Lower leg skin (tissue), 4 donors: ENCODE results near the gene SPINDOC. TPM values are rescaled to one million over a fixed set of nuclear protein-coding genes. Genes with fewer than 3 reads are reported as not detected.

Experiments
- DNase-seq, 2 donors: peaks; one replicate each; pipeline ENCODE4 v3.0.0-alpha.2; 2019; ENCODE audit warnings: low spot score in 2 of 2
- H3K4me3 ChIP-seq: fragments of 200-600 bp; sonication (generic); 2 replicates; pipeline ENCODE4 v1.5.1; 2017; ENCODE audit warnings: mild to moderate bottlenecking, low read depth; ENCODE audit not compliant: poor library complexity, severe bottlenecking
- POLR2A ChIP-seq, 2 donors: fragments of 450-650 bp; IDR thresholded peaks; one replicate each; pipeline ENCODE4 v1.6.1; 2016 to 2017; ENCODE audit warnings: antibody characterized with exemption in 2 of 2, mild to moderate bottlenecking in 1 of 2, moderate library complexity in 1 of 2
- WGBS, 2 donors: methylation state at CpG; one replicate each; pipeline ENCODE4 v1.1.5; 2018; 5-methylcytosine and 5-hydroxymethylcytosine counted together
- intact Hi-C: fragments of 100-400 bp; cut with DNase I; formaldehyde crosslinking; loops from one replicate; pipeline ENCODE4 v1.15.0; 2023; ENCODE audit warnings: low total_unique reads
- total RNA-seq, 4 donors: library from RNA; depleted of rRNA; stranded (reverse); fragments of >200 nt; gene quantifications; one replicate each; pipeline ENCODE4 v1.1.0, GENCODE V29; 2016
- TF ChIP-seq, protein P1 (sequence below), 3 donors: fragments of 450-650 bp; IDR thresholded peaks; one replicate each; pipeline ENCODE4 v1.5.1; 2016; ENCODE audit warnings: antibody characterized with exemption in 3 of 3, mild to moderate bottlenecking in 3 of 3, moderate library complexity in 2 of 3

Gene SPINDOC
- total RNA-seq, 4 donors from 2014 or later = 5.1 to 8.3 (median 6.0) TPM

DNA sequence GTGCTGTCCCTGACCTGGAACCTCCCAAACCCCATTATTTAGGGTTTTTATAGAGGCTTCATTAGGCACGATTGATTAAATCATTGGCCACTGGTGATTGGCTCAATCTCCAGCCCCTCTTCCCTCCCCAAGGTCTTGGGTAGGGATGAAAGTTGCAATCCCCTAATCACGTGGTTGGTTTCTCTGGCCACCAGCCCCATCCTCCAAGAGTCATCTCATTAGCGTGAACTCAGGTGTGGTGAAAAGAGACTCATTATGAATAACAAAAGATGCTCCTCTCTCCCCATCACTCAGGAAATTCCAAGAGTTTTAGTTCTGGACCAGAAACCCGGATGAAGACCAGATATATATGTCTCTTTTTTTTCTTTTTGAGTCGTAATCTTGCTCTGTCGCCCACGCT lies 18.1 kb downstream of the SPINDOC start:
- H3K4me3 ChIP-seq = no peak overlapping the region

DNA sequence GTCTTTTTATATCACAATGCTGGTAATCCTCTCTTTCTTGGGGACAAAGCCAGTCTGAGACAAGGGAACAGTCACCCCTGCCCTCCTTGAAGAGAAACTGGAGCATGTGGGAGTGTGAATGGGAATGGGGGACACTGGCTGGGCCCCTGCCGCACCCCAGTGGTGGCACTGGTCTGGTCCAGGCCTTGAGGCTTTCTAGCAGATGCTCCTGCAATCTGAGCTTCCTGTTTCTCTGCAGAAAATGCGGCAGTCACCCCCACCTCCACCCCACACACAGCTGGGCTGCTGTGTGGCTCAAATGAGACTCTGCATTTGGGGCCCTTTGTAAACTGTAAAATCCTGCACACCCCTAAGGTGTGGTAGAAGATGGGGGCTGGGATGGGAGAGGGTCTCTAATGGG lies 19.1 kb downstream of the SPINDOC start:
- no peak for DNase-seq
- WGBS, 2 donors = 50 to 81% methylated on average over 2 of the region's 2 CpGs
- intact Hi-C loops = no loop called here
- TF ChIP-seq POLR2A (IDR thresholded peaks at IDR 0.05) = no peak
- TF ChIP-seq, protein P1, sequence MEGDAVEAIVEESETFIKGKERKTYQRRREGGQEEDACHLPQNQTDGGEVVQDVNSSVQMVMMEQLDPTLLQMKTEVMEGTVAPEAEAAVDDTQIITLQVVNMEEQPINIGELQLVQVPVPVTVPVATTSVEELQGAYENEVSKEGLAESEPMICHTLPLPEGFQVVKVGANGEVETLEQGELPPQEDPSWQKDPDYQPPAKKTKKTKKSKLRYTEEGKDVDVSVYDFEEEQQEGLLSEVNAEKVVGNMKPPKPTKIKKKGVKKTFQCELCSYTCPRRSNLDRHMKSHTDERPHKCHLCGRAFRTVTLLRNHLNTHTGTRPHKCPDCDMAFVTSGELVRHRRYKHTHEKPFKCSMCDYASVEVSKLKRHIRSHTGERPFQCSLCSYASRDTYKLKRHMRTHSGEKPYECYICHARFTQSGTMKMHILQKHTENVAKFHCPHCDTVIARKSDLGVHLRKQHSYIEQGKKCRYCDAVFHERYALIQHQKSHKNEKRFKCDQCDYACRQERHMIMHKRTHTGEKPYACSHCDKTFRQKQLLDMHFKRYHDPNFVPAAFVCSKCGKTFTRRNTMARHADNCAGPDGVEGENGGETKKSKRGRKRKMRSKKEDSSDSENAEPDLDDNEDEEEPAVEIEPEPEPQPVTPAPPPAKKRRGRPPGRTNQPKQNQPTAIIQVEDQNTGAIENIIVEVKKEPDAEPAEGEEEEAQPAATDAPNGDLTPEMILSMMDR (IDR thresholded peaks at IDR 0.05) = no peak
- H3K4me3 ChIP-seq = no peak overlapping the region

More for the DNA sequence above, 18.1 kb downstream of the SPINDOC start:
- intact Hi-C loops = no loop called here
- DNase-seq = no peak
- 54 to 75% methylated on average over 7 of the region's 7 CpGs for WGBS, 2 donors
- TF ChIP-seq, protein P1 (IDR thresholded peaks at IDR 0.05) = no peak
- TF ChIP-seq POLR2A (IDR thresholded peaks at IDR 0.05) = no peak

DNA sequence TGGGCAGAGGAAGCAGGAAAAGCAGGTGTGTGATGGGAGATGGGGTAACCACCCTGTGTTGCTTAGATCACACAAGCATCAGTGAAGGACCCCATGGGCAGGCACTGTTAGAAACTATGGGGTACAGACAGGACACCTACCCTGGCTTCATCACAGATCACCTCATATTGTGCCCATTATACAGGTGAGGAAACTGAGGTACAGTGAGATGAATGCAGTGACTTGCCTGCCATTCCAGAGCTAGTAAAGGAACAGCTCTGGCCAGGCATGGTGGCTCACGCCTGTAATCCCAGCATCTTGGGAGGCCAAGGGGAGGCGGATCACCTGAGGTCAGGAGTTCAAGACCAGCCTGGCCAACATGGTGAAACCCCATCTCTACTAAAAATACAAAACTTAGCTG lies 19.8 kb downstream of the SPINDOC start:
- no peak for DNase-seq
- WGBS, 2 donors = 97 to 100% methylated on average over 2 of the region's 2 CpGs
- intact Hi-C loops = no loop called here
- H3K4me3 ChIP-seq = no peak overlapping the region
- TF ChIP-seq, protein P1 (IDR thresholded peaks at IDR 0.05) = no peak
- TF ChIP-seq POLR2A (IDR thresholded peaks at IDR 0.05) = no peak

GRCh38 chr11:63834535-63835157 lies 21.4 kb downstream of the SPINDOC start:
- no peak overlapping the region for H3K4me3 ChIP-seq
- TF ChIP-seq, protein P1 (IDR thresholded peaks at IDR 0.05) = no peak
- no peak for TF ChIP-seq POLR2A (IDR thresholded peaks at IDR 0.05)
- WGBS, 2 donors = 85 to 88% methylated on average over 12 of the region's 12 CpGs
- intact Hi-C loops = no loop called here
- no peak for DNase-seq

DNA sequence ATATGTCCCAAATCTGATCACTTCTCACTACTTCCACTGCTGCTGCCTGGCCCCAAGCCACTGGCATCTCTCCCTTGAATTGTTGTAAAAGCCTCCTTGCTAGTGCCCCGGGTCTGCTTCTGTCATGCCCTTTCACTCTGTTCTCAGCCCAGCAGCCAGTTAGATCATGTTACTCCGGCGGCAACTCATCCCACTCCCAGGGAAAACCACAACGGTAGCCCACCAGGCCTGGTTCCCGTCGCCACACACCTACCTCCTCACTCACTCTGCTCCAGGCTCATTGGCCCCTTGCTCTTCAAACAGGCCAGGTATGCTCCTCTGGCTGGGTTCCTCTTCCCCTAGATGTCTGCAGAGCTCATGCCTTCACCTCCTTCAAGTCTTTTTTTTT lies 21.9 kb downstream of the SPINDOC start:
- no peak for TF ChIP-seq POLR2A (IDR thresholded peaks at IDR 0.05)
- TF ChIP-seq, protein P1 (IDR thresholded peaks at IDR 0.05) = no peak
- intact Hi-C loops = no loop called here

More for the DNA sequence above, 21.9 kb downstream of the SPINDOC start:
- DNase-seq = no peak
- WGBS, 2 donors = 59 to 80% methylated on average over 6 of the region's 6 CpGs
- no peak overlapping the region for H3K4me3 ChIP-seq
